ENCODE data around the gene RBFOX2.

GRCh38 chr22:35967046-35967397, 61.6 kb downstream of the RBFOX2 start:
- TF ChIP-seq, protein P1, sequence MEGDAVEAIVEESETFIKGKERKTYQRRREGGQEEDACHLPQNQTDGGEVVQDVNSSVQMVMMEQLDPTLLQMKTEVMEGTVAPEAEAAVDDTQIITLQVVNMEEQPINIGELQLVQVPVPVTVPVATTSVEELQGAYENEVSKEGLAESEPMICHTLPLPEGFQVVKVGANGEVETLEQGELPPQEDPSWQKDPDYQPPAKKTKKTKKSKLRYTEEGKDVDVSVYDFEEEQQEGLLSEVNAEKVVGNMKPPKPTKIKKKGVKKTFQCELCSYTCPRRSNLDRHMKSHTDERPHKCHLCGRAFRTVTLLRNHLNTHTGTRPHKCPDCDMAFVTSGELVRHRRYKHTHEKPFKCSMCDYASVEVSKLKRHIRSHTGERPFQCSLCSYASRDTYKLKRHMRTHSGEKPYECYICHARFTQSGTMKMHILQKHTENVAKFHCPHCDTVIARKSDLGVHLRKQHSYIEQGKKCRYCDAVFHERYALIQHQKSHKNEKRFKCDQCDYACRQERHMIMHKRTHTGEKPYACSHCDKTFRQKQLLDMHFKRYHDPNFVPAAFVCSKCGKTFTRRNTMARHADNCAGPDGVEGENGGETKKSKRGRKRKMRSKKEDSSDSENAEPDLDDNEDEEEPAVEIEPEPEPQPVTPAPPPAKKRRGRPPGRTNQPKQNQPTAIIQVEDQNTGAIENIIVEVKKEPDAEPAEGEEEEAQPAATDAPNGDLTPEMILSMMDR (IDR thresholded peaks at IDR 0.05): no peak
- TF ChIP-seq POLR2AphosphoS5 (IDR thresholded peaks at IDR 0.05; ENCODE audit: low read depth, low read length): no peak
- no peak for TF ChIP-seq MAX (IDR thresholded peaks at IDR 0.05; ENCODE audit: low read depth)
- no peak for TF ChIP-seq GATA2 (CRISPR knock-in tag; IDR thresholded peaks at IDR 0.05)
- no peak for TF ChIP-seq JUND (IDR thresholded peaks at IDR 0.05)
- TF ChIP-seq CHD2 (IDR thresholded peaks at IDR 0.05; ENCODE audit: low read length, partially characterized antibody): no peak
- TF ChIP-seq MXI1 (IDR thresholded peaks at IDR 0.05; ENCODE audit: low read depth, low read length): no peak
- no peak for TF ChIP-seq TEAD4 (IDR thresholded peaks at IDR 0.05; ENCODE audit: borderline replicate concordance, insufficient read depth)
- TF ChIP-seq, protein P2, sequence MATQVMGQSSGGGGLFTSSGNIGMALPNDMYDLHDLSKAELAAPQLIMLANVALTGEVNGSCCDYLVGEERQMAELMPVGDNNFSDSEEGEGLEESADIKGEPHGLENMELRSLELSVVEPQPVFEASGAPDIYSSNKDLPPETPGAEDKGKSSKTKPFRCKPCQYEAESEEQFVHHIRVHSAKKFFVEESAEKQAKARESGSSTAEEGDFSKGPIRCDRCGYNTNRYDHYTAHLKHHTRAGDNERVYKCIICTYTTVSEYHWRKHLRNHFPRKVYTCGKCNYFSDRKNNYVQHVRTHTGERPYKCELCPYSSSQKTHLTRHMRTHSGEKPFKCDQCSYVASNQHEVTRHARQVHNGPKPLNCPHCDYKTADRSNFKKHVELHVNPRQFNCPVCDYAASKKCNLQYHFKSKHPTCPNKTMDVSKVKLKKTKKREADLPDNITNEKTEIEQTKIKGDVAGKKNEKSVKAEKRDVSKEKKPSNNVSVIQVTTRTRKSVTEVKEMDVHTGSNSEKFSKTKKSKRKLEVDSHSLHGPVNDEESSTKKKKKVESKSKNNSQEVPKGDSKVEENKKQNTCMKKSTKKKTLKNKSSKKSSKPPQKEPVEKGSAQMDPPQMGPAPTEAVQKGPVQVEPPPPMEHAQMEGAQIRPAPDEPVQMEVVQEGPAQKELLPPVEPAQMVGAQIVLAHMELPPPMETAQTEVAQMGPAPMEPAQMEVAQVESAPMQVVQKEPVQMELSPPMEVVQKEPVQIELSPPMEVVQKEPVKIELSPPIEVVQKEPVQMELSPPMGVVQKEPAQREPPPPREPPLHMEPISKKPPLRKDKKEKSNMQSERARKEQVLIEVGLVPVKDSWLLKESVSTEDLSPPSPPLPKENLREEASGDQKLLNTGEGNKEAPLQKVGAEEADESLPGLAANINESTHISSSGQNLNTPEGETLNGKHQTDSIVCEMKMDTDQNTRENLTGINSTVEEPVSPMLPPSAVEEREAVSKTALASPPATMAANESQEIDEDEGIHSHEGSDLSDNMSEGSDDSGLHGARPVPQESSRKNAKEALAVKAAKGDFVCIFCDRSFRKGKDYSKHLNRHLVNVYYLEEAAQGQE (IDR thresholded peaks at IDR 0.05; ENCODE audit: low read depth, low read length): no peak
- no peak for TF ChIP-seq RAD21 (IDR thresholded peaks at IDR 0.05; ENCODE audit: low read length)
- no peak for TF ChIP-seq USF2 (IDR thresholded peaks at IDR 0.05; ENCODE audit: borderline replicate concordance, low read depth, low read length)
- TF ChIP-seq MEF2A (IDR thresholded peaks at IDR 0.05; ENCODE audit: borderline replicate concordance, low read depth): no peak
